ENCODE measurements around the gene ITGAD.

DNA sequence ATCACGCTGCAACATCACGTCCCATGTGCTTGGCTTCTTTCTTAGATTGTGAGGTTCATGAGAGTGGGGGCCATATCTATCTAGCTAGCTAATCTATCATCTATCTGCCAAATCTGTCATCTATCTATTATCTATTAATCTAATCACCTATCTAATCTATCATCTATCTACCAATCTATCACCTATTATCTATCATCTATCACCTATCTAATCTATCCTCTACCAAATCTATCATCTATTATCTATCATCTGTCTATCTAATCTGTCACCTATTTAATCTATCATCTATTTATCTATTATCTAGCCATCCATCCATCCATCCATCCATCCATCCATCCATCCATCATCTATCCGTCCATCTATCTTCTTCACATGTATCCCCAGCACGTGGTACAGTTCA lies 20.8 kb downstream of the ITGAD start:
- TF ChIP-seq, protein P1, sequence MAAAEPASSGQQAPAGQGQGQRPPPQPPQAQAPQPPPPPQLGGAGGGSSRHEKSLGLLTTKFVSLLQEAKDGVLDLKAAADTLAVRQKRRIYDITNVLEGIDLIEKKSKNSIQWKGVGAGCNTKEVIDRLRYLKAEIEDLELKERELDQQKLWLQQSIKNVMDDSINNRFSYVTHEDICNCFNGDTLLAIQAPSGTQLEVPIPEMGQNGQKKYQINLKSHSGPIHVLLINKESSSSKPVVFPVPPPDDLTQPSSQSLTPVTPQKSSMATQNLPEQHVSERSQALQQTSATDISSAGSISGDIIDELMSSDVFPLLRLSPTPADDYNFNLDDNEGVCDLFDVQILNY (CRISPR knock-in tag; IDR thresholded peaks at IDR 0.05), result no peak
- TF ChIP-seq, protein P2, sequence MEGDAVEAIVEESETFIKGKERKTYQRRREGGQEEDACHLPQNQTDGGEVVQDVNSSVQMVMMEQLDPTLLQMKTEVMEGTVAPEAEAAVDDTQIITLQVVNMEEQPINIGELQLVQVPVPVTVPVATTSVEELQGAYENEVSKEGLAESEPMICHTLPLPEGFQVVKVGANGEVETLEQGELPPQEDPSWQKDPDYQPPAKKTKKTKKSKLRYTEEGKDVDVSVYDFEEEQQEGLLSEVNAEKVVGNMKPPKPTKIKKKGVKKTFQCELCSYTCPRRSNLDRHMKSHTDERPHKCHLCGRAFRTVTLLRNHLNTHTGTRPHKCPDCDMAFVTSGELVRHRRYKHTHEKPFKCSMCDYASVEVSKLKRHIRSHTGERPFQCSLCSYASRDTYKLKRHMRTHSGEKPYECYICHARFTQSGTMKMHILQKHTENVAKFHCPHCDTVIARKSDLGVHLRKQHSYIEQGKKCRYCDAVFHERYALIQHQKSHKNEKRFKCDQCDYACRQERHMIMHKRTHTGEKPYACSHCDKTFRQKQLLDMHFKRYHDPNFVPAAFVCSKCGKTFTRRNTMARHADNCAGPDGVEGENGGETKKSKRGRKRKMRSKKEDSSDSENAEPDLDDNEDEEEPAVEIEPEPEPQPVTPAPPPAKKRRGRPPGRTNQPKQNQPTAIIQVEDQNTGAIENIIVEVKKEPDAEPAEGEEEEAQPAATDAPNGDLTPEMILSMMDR (IDR thresholded peaks at IDR 0.05), result no peak
- no peak for TF ChIP-seq ZNF281 (CRISPR knock-in tag; IDR thresholded peaks at IDR 0.05)
- no peak for TF ChIP-seq CREB1 (CRISPR knock-in tag; IDR thresholded peaks at IDR 0.05)
- TF ChIP-seq TEAD4 (CRISPR knock-in tag; IDR thresholded peaks at IDR 0.05), result no peak
